AG09319 (cell line): ENCODE results near the gene PELO.

Source experiments
- DNase-seq: peaks from one replicate; pipeline ENCODE4 v3.0.0-alpha.2; 2010; ENCODE audit warnings: low read depth; ENCODE audit errors: extremely low read depth
- TF ChIP-seq, protein P1 (sequence below): IDR thresholded peaks from 2 replicates; pipeline ENCODE4 v1.5.1; 2011; ENCODE audit warnings: low read depth, mild to moderate bottlenecking, inconsistent platforms, low read length, moderate library complexity

Gene PELO

DNA sequence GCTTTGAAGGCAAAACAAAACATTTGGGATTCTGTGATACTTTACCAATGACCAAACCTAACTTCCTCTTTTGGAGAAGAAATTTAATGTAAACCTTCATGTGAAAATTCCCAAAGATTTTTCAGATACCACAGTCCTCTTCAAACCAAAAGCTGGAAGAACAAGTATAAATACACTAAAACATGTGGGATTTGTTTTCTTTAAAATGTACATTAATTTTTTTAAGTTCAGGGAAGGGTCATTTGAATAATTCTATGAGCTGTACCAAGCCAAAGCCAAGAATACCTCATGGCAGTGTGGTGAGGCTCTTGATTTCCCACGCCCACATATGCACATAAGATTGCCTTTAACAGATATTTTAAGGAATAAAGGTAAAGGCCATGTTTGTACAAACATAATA, 28.4 kb upstream of the PELO start:
- TF ChIP-seq, protein P1, sequence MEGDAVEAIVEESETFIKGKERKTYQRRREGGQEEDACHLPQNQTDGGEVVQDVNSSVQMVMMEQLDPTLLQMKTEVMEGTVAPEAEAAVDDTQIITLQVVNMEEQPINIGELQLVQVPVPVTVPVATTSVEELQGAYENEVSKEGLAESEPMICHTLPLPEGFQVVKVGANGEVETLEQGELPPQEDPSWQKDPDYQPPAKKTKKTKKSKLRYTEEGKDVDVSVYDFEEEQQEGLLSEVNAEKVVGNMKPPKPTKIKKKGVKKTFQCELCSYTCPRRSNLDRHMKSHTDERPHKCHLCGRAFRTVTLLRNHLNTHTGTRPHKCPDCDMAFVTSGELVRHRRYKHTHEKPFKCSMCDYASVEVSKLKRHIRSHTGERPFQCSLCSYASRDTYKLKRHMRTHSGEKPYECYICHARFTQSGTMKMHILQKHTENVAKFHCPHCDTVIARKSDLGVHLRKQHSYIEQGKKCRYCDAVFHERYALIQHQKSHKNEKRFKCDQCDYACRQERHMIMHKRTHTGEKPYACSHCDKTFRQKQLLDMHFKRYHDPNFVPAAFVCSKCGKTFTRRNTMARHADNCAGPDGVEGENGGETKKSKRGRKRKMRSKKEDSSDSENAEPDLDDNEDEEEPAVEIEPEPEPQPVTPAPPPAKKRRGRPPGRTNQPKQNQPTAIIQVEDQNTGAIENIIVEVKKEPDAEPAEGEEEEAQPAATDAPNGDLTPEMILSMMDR: no peak
- DNase-seq: no peak

- TF ChIP-seq, protein P1: no peak
Measured at GRCh38 chr5:52760695-52761366, 26.9 kb upstream of the PELO start.

GRCh38 chr5:52767217-52767743, 20.4 kb upstream of the PELO start:
- DNase-seq: no peak
- TF ChIP-seq, protein P1: no peak

More at GRCh38 chr5:52760695-52761366, 26.9 kb upstream of the PELO start:
- no peak for DNase-seq

DNA sequence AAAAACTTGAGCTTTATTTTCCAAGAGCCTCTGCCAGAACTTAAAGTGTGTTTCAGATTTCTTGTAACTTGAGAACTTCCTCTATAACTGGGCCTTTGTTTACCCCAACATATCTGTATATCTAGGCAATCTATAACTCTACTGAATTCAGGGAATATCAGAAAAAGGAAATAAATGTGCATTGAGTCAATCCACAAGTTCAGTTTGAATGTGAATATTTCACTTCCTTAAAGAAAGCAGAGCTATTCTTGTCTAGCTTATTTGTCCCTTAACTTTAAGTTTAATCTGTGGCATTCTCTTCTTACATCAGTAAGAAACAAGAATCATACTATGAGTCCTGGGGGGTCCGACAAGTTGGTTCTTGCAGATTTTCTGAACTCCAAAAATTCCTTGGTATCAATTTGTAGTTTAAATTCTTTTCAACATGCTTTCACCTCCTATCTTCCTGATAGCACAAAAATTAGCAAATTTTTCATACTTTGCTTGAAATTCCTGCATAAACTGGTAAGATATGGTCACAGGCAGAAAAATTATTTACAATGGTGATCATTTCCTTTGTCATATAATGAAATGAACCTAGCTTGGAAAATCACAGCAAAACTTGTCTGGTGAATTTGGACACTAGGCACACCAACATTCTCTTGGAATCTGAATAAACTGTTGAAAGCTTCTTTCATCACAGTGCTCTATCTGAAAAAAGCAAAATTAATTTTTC, 19.8 kb upstream of the PELO start:
- DNase-seq: no peak
- TF ChIP-seq, protein P1: no peak

GRCh38 chr5:52769061-52769460, 18.7 kb upstream of the PELO start:
- TF ChIP-seq, protein P1: no peak
- no peak for DNase-seq

DNA sequence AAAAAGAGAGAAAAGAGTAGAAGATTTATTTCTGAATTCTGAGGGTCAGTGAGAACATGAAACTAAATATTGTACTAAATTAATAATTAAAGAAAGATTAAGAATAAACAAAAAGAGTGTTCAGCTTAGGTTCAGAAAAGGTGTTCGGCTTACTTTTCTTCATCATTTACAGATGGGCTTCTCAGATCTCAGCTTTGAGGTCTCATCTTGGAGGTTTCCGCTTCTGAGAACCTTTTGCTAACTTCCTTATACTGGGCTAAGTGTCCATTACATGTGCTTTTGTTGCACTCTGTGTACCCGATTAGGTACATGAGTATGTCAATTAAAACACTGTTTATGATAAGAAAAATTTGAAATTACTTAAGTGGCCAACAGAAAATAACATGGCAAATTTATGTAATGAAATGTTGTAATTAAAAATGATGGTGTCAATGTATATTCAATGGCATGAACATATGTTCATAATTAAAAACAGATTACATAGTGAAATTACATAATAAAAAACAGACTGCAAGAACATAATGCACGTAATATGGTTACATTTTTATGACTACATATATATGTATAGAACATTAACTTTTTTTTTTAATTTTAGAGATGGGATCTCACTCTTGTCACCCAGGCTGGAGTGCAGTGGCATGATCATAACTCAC, 17.3 kb upstream of the PELO start:
- no peak for DNase-seq
- TF ChIP-seq, protein P1: no peak
